Muscle layer of duodenum (tissue), 2 donors: ENCODE results near the gene BCDIN3D.

Experiments
- H3K27ac ChIP-seq: one replicate; pipeline ENCODE4 v1.7.0; 2013; ENCODE audit warnings: mild to moderate bottlenecking, low read length
- H3K27me3 ChIP-seq: one replicate; pipeline ENCODE4 v1.7.0; 2013; ENCODE audit warnings: low read depth, mild to moderate bottlenecking, control low read depth, low read length
- H3K36me3 ChIP-seq, 2 donors: one replicate each; pipeline ENCODE4 v1.7.0; 2013; ENCODE audit warnings: low read length in 2 of 2, control low read depth in 1 of 2, mild to moderate bottlenecking in 1 of 2; ENCODE audit not compliant: insufficient read depth in 2 of 2, control insufficient read depth in 1 of 2
- H3K4me1 ChIP-seq, 2 donors: one replicate each; pipeline ENCODE4 v1.7.0; 2013; ENCODE audit warnings: low read length in 2 of 2, mild to moderate bottlenecking in 2 of 2, control low read depth in 1 of 2, moderate library complexity in 1 of 2; ENCODE audit not compliant: insufficient read depth in 2 of 2, control insufficient read depth in 1 of 2
- H3K4me3 ChIP-seq, 2 donors: one replicate each; pipeline ENCODE4 v1.7.0; 2013; ENCODE audit warnings: low read length in 2 of 2, low read depth in 1 of 2, mild to moderate bottlenecking in 1 of 2
- H3K9me3 ChIP-seq, 2 donors: one replicate each; pipeline ENCODE4 v1.7.0; 2013; ENCODE audit warnings: low read length in 2 of 2, control low read depth in 1 of 2, mild to moderate bottlenecking in 1 of 2; ENCODE audit not compliant: control insufficient read depth in 1 of 2
- donor health status: healthy.

Gene BCDIN3D

DNA sequence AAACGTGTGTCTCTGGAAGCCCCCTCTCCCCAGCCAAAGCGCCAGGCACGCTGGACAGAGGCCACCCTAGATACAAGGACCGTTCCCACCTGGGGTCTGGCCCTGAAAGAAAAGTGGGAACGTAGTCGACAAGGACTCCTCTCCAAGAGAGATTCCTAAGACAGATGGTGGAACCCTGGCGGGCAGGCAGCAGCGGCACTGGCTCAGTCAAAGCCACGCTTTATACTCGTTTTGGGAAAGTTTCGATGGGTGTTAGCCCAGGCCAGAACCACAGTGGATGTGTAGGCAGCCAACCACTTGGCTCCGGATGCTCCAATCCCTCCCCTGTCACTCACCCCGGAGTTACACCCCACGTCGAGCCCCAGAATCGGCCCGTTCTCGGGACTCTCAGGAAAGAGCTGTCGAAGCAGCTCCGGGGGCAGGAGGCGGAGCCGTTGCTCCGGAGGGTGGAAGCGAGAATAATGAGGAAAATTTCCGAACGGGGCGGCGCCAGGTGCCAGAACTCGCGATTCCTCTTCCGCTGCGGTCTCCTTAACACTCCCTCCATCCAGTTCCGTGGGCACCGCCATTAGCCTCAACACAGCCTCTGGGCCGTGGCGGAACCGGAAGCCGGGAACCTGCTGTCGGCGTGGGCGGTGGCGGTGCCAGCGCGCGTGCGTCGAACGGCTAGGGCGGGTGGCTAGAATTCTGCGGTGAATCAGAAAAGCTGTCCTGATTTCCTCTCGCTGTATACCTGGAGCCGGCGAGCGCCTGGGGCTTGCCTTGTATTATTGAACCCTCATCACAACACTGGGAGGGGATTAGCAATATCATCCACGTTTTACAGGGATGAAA is at the start of gene BCDIN3D:
Gene BCDIN3D, minus strand, starts transcription at position 588 of the 834 bp plus-strand sequence. Its CDS starts 19 bp downstream, at position 569.
- H3K27me3 ChIP-seq: no peaks in the 10 kb centered on the region
- H3K36me3 ChIP-seq: no peaks in the 10 kb centered on the region
- H3K4me3 ChIP-seq: peak within 1 kb of the TSS; percentile 84 to 94
- peak within 1 kb of the TSS; percentile 97 for H3K27ac ChIP-seq
- no peaks in the 10 kb centered on the region for H3K9me3 ChIP-seq
- peaks cover 5 to 11% of the 10 kb centered on the region in 2 donors for H3K4me1 ChIP-seq

GRCh38 chr12:49892084-49892731 is 49.3 kb upstream of the BCDIN3D start:
- Histone ChIP-seq H3K4me3 (no peak overlapping the region), H3K36me3 (no peaks in the 10 kb centered on the region), H3K9me3 (no peaks in the 10 kb centered on the region), H3K27me3 (no peaks in the 10 kb centered on the region), H3K27ac (no peak overlapping the region), H3K4me1 (no peaks in the 10 kb centered on the region)

DNA sequence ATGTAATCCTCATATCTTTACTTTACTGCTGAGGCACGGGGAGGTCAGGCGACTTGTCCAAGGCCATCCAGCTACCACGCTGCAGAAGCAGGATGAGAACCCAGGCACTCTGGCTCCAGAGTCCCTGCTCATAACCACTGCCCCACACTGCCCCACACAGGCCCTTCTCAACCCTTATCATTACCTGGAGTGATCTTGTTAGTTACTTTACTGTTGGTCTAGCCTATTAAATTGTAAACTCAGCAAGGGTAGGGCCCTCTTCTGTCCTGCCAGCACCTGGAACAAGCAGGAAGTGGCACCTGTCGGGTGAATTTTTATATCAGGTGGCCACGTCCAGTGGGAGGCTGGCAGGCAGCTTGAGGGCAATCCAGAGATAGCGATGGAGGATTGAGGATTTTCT is 48.6 kb upstream of the BCDIN3D start:
- Histone ChIP-seq H3K36me3 (no peaks in the 10 kb centered on the region), H3K9me3 (no peaks in the 10 kb centered on the region), H3K4me3 (no peak overlapping the region), H3K27ac (no peak overlapping the region), H3K4me1 (no peaks in the 10 kb centered on the region), H3K27me3 (no peaks in the 10 kb centered on the region)

- Histone ChIP-seq H3K4me3 (no peak overlapping the region), H3K9me3 (no peaks in the 10 kb centered on the region), H3K27ac (no peak overlapping the region), H3K27me3 (no peaks in the 10 kb centered on the region), H3K36me3 (no peaks in the 10 kb centered on the region), H3K4me1 (no peaks in the 10 kb centered on the region)
Measured at GRCh38 chr12:49891012-49891411, 48.1 kb upstream of the BCDIN3D start.

DNA sequence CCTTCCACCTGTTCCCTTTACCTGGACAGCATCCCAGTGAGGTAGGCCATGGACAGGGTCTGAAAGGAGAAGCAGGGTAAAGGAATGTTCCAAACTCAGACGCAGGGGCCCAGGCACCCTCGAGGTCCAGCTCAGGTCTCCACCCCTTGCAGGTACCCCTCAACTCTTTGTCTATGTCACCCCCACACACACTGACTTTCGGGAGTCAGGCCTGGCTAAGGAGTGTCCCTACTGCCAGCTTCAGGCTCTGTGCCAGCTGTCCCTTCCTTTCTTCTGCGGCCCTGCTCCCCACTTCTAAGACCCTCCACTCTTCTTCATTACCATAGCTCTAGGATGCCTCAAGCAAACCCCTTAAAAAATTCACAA is 47.2 kb upstream of the BCDIN3D start:
- no peak overlapping the region for H3K27ac ChIP-seq
- H3K4me3 ChIP-seq: no peak overlapping the region
- no peaks in the 10 kb centered on the region for H3K27me3 ChIP-seq
- no peaks in the 10 kb centered on the region for H3K9me3 ChIP-seq
- no peaks in the 10 kb centered on the region for H3K4me1 ChIP-seq
- H3K36me3 ChIP-seq: no peaks in the 10 kb centered on the region

DNA sequence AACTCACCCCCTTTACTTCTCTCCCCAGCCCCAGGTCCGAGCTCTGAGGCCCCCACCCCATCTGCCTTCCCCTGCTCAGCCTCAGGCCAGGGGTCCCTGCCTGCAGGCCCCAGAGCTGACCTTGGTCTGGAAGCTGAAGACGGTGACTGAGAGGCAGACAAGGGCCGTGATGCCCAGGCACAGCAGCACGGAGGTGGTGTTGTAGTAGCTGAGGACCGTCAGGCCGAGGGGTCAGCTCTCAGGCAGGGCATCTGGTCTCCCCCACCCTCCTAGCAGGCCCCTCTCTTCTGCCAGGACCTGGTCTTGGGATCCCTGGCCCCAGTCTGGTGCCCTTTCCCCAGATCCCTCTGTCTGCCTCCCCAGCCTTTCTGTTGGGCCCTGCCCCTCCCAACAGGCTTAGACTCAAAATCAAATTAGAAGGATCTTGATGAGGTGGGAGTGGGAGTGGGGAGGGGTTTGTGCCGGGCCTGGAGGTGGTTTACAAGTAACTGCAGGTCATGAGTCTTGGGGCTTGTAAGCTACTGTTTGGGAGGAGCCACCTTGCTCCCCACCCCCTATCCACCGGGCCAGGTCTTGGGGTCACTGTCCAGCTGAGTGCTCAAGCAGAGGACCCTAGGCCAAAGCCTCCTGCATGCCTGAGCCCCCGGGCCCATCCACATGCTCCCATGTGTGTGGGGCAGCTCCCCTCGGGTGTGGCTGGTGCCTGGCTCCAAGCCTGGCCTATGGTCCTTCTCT is 46.6 kb upstream of the BCDIN3D start:
- no peaks in the 10 kb centered on the region for H3K36me3 ChIP-seq
- no peaks in the 10 kb centered on the region for H3K27me3 ChIP-seq
- no peaks in the 10 kb centered on the region for H3K4me1 ChIP-seq
- no peak overlapping the region for H3K4me3 ChIP-seq
- no peaks in the 10 kb centered on the region for H3K9me3 ChIP-seq
- H3K27ac ChIP-seq: no peak overlapping the region

DNA sequence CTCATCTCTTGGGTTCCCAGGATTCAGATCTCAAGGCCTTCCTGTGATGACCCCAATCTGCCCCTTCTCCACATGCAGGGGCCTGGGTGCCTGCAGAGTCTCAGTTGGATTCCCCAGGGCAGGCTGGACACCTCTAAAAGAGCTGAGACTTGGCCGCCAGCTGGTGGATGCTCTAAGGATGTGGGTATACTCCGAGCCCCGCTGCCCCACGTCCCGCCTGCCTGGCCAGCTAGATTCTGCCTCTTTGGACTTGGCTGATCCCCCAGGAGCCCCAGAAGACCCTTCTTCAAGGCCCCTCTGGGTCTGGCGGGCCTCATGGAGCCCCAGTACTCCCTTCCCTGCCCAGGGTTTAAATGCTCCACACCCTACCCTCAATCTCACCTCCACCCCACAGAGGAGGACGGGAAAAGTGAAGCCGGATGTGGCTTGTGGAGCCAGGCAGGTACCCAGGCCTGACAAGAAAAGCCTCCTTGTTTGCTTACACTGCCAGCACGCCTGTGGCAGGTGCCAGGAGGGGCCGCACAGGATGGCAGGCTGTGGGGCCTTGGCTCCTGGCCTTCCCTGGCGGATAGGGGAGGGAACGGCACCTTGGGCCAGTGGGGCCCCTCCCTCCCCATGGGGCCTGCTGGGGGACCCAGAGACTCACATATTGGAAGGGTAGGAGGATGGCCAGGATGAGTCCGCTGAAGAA is 45.7 kb upstream of the BCDIN3D start:
- H3K36me3 ChIP-seq: no peaks in the 10 kb centered on the region
- H3K9me3 ChIP-seq: no peaks in the 10 kb centered on the region
- H3K4me3 ChIP-seq: no peak overlapping the region
- H3K4me1 ChIP-seq: no peaks in the 10 kb centered on the region
- no peak overlapping the region for H3K27ac ChIP-seq
- H3K27me3 ChIP-seq: no peaks in the 10 kb centered on the region

DNA sequence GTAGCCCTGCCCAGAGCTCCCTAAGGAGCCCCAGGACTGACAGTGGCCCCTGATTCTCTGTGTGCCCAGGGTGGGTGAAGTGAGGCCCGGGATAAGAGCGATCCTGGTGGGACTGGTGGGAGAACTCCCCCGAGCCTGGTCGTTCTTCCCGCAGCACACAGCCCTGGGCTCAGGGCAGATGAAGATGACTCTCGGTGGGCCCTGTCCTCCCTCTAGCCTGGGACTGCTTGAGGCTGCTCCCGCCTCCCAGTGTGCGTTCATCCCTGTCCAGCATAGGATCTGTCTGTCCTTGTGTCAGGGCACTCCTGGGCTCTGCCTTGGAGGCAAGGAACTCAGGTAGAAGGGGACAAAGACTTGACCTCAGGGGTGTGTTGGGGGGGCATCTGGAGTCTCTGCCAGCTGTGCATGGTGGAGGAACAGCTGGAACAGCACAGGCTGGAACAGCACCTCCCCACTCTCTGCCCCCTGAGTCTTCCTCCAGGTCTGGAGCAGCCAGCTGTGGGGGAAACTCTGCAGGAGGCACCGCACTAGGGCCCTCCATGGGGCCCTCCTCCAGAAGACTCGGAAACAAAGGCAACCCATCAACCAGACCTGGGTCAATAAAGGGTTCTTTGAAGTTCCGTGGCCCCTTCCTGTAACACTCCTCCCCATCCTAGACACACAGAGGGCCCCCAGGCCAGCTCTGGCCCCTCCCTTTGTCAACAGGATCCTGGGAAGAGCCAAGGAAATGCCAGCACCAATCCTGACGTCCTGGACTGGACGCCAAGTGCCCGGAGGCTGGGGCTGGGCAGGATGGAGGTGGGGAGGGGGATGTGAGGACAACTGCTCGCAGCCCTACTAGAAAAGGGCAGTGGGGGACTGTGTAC is 44.9 kb upstream of the BCDIN3D start:
- H3K4me1 ChIP-seq: no peaks in the 10 kb centered on the region
- H3K27me3 ChIP-seq: no peaks in the 10 kb centered on the region
- H3K36me3 ChIP-seq: no peaks in the 10 kb centered on the region
- H3K9me3 ChIP-seq: no peaks in the 10 kb centered on the region
- H3K4me3 ChIP-seq: no peak overlapping the region
- no peak overlapping the region for H3K27ac ChIP-seq

- no peaks in the 10 kb centered on the region for H3K36me3 ChIP-seq
- no peaks in the 10 kb centered on the region for H3K27me3 ChIP-seq
- no peaks in the 10 kb centered on the region for H3K4me1 ChIP-seq
- H3K4me3 ChIP-seq: no peak overlapping the region
- no peak overlapping the region for H3K27ac ChIP-seq
- no peaks in the 10 kb centered on the region for H3K9me3 ChIP-seq
Measured at GRCh38 chr12:49887091-49887490, 44.2 kb upstream of the BCDIN3D start.

DNA sequence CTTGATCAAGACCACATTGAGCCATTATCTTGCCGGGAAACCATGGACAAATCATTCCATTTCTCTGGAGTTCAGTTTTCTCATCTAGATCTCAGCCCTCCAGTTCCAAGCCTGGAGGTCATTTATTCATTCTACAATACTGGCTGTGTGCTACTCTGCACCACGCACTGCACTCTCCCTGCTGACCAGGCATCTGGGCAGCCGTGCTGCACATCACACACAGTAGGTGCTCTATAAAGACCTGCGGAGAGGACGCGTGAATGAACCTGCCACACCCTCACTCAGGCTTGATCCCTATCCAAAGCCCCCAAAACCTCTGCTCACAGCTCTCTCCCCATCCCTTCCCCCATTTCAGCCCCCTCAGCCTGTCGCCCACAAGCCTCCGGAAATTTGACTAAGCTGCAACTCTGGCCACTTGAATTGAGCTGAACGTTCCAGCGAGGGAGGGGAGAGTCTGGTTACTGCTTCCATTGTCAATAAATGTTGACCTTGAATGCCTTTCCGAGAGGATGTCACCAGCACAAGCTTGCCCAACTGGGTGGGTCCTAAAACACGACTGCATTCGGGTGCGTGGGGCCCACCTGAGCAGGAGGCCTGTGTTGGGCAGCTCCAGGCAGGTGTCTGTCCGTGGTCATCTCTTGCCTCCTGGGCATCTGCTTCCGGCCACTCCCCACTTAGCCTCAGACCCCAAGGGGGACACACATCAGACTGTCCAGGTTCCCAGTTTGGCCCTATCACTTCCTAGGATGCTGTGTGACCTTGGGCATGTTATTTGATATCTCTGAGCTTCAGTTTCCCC is 43.0 kb upstream of the BCDIN3D start:
- H3K4me1 ChIP-seq: no peaks in the 10 kb centered on the region
- no peak overlapping the region for H3K4me3 ChIP-seq
- H3K27me3 ChIP-seq: no peaks in the 10 kb centered on the region
- H3K27ac ChIP-seq: no peak overlapping the region
- H3K9me3 ChIP-seq: no peaks in the 10 kb centered on the region
- H3K36me3 ChIP-seq: no peaks in the 10 kb centered on the region
